DMS79 treated with DMSO at 0.1 percent for 48 hours (cell line): ENCODE data around the gene RDX.

Experiments used
- DNase-seq: peaks from one replicate; lab custom pipeline; 2025; lab: John Stamatoyannopoulos, UW

The RDX gene

GRCh38 chr11:110130642-110131238, 165.7 kb downstream of the RDX start:
- DNase-seq = peak; percentile 81

- DNase-seq = peak; percentile 27
These were observed 168.3 kb downstream of the RDX start for GRCh38 chr11:110128161-110128560.

GRCh38 chr11:110126936-110127335, 169.5 kb downstream of the RDX start:
- DNase-seq = no peak

- no peak for DNase-seq
These were observed 170.8 kb downstream of the RDX start for GRCh38 chr11:110125632-110126031.
